GM21786 (cell line): Measurements from ENCODE around the gene ELF5.

Experiments used
- ATAC-seq: cut with Tn5 transposase; IDR thresholded peaks from one replicate; pipeline ENCODE4 v1.9.1; 2021; ENCODE audit not compliant: unreplicated experiment

The ELF5 gene

DNA sequence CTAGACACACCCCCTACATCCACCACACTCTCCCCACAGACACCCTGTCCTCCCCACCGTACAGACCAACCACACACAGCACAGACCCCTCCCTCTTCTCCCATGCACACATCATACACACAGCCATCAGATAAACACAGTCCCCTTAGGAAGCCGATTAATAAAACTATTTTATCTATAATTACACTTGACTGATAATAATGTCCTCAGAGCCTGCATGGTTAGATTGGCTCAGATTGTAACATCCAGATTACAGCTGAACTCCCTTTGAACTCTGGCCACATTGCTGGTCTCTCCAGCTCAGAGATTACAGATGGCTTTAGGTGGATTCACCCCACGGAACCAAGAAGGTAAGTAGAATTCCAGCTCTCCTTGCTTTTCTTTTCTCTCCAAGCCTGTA lies 9.5 kb upstream of the ELF5 start:
- ATAC-seq = no peak

DNA sequence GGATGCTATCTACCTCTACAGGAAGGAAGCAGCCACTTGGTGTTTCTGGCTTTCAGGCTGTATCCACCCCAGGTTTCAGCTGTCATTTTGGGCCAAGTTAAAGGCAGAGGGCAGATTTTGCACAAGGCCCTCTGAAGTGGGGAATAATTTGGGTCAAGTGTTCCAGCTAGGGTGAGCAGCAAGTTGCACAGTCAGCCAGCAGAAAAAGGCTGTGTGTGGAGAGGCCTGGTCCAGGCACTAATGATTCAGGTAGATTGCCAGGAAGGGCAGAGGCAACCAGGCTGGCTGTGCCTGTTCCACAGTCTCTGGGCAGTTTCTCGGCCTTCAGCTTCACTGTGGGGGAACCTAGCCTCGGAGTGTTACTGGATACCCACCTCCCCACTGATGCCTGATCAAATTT lies 8.6 kb upstream of the ELF5 start:
- no peak for ATAC-seq

DNA sequence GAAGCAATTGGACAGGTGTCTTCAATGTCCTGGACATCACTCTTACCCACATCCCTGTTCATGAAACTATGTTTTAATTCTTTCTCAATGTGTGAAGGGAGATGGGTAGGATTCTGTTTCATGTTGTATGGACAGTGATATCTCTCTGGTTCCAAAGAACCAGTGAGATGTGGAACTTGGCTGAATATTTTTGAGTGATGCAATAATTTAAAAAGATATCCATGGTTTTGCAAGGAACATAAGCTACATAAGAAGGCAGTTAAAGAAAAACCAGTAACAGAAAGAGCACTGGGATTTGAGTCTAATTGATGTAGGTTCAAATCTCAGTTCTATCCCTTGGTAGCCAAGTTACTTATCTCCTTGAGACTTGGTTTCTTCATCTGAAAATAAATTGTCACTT lies 7.7 kb upstream of the ELF5 start:
- no peak for ATAC-seq

DNA sequence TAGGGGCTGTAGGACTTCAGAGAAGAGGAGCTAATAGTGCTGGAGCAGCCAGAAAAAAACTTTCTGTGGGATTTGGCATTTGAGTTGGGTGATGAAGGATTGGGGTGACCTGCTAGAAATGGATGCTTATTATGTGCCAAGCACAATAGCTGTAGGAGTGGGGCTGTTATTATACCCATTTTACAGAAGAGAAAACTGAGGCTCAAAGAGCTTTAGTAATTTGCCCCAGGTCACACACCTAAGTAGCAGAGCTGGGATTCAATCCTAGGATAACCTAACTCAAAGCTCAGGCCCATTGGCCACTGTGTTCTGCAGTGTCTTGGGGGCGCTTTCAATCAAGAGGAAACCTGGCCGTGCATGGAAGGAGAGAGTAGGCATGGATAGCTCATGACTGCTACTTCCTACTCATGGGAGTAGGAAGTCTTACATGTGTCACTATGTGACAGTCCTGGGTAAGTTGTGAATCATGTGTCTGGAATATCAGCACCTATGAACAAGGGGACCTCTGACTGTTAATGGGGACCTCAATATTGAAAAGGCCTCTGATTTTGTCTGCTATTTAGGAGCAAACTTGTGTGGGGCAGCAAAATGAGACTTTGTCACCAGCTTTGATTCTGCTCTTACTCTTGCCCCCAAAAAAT lies 6.1 kb upstream of the ELF5 start:
- no peak for ATAC-seq

DNA sequence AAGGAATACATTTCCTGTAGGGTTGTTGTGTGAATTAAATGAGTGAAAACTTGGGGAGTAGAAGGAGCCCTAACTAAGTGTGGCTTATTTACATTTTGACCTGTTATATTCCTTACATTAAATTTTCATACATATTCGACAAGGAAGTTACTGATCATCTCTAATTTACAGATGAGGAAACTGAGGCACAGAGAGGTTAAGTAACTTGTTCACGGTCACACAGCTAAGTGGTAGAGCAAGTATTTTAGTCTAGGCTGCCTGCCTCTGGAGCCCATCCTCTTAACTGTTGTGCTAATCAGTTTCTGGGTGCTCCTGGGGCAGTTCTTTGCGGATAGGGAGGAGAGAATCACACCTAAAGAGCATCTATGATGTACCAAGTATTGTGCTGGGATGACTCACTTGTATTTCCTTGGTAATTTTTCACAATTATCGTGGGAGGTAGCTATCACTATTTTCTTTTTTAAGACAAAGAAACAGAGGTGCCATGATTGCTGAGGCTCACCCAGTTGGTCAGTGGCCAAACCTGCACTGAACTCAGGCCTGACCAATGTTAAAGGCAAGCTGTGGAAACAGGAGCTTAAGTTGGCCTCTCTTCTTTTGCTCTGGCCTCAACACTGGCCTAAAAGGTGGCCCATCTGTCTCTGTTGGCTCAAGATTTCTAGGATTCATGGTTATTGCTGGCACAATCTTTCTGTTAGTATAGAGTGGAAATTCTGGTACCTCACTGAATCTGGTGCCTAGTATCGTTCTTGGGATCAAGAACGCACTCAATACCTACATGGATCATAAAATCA lies 2.9 kb upstream of the ELF5 start:
- no peak for ATAC-seq

DNA sequence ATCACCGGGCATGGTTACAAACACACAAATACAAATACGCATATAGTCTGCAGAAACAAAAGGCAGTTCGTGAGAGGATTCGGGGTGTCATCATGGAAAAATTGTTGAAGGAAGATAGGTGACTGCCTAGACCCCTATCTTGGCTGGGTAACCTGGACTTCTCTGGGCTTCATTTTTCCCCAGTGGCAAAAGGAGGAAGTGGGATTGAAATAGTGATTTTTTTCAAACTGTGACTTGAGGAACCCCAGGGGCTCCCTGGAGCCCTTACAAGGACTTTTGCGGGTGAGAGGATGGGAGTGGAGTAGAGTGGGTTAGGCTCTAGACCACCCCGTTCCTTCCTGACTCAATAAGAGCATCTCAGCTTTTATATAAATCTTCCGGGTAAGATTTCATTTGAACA lies 1.0 kb upstream of the ELF5 start:
- ATAC-seq = no peak

DNA sequence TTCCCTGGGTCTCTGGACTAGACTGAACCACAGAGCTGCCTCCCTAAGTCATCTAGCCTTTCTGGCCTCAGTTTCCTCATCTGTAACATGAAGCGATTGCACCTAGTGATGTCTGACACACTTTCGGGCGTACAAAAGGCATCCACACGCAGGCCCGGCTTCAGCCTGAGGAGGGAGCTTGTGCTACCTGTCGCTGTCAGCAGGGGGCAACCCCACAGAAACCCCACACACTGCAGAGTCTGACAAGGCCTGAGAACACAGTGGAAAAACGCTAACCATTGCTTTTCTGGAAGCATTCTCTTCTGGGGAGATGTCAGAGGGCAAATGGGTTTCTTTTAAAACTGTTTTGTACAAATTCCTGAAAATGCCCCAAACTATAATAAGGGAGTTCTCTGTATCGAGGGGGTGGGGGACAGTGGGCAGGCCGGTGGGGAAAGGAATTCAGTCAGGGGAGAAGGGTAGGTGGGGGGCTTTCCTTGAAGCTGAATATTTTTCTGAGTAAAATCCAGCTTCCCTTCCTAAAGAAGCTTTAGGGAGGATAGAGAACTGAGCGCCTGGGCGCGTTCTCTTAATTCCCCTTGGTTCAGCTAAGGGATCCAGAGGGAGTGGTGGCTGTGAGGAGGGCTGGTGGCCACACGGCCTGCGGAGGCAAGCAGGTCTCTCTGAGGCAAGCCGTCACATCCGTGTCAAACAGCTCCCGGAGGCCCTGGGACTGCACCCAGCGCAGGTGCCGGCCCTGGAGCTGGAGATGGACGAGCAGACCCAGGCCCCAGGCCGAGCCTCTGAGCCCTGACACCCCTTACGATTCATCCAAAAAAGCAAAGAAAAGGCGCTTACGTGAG lies 533 bp downstream of the ELF5 start:
- ATAC-seq = peak; percentile 62

DNA sequence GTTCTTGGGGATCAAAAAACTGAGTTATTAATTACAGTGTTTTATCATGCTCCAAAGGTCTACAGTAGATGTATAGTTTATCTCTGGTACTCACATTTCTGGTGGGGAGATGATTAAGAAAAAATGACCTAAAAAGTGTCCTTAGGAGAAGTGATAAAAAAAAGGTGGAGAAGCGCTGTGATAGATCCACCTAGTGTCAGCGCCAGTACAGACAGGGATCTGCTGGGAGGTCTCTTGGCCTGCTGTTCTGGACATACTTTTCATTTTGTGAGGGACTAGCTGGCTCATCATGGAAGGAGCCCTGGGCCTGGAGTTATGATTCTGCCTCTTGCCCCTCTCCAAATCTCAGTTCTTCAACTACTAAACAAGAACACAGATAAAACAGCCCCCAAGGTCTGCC lies 2.9 kb downstream of the ELF5 start:
- ATAC-seq = no peak

DNA sequence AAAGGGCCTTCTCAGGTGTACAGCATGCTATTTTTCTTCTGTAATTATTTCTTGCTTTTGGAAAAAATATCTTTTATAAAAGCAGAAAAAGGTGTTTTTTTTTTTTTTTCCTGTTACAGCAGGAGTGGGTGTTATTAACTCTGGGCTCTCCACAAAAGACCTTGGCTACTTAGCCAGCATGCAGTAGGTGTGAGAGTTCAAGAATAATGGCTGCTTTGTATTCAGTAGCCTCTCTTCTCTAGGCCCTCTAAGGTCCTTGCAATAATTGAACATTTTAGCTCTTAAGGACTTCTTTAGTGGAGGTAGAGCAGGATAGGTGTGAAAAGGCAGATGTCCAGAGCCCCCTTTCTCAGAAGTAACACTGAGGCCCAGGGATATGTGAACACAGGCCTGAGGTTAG lies 3.4 kb downstream of the ELF5 start:
- ATAC-seq = no peak

DNA sequence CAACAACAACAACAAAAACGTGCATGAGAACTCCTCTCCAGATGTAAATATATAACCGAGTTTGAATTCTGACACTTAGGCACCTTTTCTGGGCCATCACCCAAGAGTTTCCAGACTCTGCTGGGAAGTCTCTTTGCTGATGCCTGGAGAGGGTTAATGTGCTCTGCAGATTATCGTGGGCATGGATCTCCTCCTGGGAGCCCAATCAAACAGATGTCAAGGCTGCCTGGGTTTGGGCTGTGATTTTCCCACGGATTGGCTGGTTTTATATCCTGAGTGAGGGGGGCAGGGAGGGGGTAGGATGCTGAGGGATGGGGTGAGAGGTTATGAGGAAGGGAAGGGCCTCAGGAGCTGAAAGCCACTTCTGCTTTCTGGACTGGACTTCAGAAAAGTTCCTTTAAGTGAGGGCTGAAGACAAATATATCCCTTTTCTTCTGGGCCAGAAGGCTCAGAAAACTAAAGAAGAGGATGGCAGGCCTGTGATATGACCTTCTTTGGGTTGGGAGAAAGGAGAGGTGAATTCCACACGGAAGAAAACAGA lies 4.2 kb downstream of the ELF5 start:
- no peak for ATAC-seq

DNA sequence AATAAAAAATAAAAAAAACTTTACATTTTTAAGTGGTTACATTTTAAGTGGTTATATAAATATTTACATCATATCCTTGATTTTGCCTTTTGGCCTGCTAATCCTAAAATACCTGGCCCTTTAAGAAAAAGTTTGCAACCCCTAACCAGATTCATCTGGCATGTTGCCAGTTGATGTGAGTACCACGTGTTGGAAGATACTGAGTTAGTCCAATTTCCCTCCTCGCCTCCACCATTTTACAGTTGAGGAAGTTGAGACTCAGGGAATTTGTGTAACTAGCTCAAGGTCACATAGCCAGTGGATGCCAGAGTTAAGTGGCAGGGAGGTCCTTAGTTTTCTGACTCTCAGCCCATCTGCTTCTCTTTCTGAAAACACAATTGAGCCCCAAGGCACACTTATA lies 5.1 kb downstream of the ELF5 start:
- no peak for ATAC-seq

DNA sequence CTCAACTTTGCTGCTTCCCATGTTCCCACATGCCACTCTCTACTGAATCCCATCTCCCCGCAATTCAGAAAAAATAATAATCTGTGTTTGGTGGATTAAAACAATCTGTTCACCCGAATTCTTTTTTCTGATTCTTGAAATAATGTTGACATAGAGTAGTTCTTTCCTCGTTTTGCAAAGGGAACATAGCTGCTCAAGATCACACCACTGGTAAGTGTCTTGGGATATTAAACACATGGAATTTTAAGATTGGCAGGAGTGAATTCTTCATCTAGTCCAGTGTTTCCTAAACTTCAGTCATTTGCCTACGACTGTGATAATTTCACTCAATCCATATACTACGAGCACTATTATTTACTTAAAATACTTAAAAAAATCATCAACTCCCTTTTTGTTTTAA lies 6.0 kb downstream of the ELF5 start:
- ATAC-seq = no peak

DNA sequence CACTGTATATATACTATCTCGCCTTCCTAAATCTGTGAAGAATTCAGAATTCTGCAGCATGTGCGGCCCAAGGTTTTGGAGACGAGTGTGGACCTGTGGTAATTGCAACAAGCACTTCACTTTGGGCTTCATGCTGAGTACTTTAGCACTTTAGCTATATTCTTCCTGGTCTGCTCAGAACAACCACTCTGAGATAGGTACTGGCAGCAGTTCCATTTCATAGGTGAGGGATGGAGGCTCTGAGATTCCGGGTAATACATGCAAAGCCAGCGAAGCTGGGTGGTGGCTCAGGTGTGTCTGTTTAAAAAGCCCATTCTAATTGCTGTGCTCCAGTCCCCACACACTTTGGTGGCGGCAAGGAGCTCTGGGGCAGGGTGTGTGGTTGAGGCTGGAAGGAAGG lies 6.4 kb downstream of the ELF5 start:
- ATAC-seq = no peak

DNA sequence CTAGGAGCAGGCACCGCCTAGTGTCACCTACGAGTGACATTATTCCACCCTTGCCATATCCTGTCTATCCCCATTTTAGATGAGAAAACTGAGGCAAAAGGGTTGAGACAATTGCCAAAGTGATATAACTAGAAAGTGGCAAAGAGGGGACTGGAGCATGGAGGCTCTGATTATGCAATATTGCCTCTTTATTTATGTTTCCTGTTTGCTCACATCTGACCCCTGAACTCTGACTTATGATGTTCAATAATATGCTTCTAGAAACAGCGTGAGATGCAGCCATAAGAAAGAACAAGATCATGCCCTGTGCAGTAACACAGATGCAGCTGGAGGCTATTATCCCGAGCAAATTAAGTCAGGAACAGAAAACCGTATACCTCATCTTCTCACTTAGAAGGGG lies 7.7 kb downstream of the ELF5 start:
- ATAC-seq = no peak

DNA sequence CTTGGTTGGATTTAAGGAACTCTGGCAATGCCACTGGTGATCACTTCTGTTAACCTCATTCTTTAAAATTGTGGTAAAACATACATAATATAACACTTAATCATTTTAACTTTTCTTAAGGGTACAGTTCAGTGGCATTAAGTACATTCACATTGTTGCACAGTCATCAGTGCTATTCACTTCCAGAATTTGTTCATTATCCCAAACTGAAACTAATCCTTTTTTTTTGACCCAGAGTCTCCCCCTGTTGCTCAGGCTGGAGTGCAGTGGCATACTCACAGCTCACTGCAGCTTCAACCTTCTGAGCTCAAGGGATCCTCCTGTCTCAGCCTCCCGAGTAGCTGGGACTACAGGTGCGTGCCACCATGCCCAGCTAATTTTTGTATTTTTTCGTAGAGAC lies 10.6 kb downstream of the ELF5 start:
- no peak for ATAC-seq

DNA sequence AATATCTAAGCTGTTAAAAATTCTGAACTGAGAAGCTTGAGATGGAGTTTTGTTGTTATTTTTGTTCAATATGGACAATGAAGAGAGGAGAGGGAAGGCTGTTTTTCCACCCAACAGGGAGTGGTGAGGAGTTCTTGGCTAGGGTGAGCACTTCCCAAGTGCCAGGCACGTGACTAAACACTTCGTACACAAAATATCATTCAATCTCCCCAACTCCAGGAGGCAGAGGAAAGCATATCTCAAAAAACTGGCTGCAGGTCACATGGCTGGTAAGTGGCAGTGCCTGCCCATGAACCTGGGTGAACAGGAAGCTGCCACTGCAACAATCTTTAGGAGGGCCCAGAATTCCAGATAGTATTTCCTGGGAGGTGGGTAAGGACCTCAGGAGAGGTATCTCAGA lies 11.6 kb downstream of the ELF5 start:
- ATAC-seq = no peak

DNA sequence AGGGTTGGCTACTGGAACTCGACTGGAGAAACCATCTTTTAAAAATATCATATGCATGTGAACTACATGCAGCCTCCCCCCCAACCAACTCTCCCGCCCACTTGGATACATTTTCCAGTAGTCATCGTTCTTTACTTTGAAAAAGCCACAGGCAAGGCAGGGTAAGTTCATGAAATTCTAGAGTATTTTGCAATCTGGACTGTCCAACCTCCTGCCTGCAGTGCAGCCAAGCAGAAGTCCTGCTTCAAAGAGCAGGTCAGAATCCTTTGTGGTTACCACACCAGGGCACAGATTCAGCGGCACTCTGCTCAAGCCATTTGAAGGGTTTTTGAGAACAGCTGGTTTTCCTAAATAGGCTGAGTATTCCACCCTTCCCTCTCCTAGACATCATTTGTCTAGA lies 12.1 kb downstream of the ELF5 start:
- ATAC-seq = no peak

DNA sequence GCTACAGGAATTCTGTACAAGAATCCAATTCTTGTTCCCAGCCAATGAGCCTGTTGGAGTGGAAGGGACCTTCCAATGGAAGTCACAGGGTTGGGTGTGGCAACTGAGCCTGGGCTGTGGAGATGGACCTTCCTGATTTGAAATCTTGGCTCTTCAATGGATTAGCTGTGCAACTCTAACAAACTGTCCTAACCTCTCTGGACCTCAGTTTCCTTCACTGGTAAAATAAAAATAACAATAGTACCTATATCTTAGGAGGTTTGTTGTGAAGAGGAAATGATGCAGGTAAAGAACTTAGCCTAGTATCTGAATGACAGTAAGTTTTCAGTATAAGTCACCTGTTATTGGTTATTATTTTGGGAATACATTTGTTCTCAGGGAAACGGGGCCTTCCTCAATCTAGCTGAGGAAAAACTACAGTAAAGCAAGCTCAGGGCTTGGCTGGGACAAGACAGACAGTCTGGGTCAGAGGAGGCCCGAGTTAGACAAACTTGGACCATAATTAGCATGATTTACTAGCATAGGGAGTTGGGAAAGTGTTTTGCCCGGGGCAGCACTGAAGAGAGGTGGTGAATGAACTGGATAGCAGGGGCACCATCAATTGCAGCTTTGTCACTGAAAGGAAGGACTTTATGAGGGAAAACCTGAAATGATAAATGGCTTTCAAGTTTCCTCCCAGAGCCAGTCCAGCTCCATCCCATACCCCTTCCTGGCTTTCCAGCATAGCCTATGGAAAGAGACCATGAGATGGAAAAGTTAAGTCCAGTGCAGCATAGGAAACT lies 13.7 kb downstream of the ELF5 start:
- no peak for ATAC-seq

DNA sequence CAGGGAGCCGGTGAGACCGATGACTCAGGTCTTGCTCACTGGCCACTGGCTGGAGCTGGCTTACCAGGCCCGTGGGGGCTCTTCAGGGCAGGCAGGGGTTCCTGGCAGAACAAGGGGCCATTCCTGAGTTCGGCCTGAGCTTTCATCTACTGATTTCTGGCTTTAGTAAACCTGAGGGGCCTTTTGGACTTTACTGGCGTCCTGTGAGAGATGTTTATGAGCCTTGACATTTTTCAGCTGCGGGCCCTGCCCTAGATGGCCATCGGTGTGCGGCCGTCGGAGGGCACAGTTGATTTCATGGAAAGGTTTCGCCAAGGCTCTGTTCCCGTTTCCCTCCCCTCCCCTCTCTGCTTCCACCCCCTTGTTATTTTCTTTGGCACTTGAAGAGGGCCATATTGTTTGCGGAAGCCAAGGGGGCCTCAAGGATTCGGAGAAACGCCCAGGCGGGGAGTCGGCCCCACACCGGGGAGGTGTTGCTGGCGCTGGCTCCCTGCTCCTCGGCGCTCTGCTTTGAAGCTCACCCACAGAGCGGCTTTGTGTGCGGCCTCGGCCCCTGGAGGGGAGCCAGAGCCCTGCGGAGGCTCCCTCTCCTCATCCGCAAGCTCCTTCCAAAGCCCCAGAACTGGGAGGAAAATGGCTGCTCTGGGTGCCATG lies 17.7 kb downstream of the ELF5 start:
- no peak for ATAC-seq

DNA sequence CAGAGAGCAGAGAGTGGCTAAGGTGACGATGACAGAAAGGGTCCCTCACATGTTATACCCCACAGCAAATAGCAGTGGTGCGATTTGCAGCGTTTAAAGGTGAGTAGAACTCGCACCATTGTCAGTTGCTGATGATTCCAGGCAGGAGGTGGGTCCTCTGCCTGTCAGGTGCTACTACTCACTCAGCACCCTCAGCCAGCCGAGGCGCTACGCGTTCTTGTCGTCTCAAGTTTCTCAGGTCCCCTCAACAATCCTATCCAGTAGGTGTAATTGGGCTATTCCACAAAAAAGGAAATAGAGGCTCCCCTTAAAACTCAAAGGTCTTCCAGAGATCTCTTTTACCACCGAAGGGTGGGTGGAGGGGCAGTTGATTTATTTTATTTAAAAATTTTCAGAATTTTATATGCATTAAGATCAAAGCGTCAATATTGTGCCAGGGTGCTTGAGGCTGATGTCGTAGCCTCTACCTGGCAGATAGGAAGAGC lies 18.3 kb downstream of the ELF5 start:
- ATAC-seq = no peak
